WERI-Rb-1 (cell line): ENCODE data around the gene STAT5B.

Source experiments
- DNase-seq: peaks from one replicate; pipeline ENCODE4 v3.0.0-alpha.2; 2020
- H3K27ac ChIP-seq: fragments of 250-450 bp; sonication (Bioruptor Pico); 2 replicates; pipeline ENCODE4 v1.5.1; 2020; ENCODE audit warnings: mild to moderate bottlenecking, moderate library complexity
- H3K27me3 ChIP-seq: fragments of 250-450 bp; sonication (Bioruptor Pico); 2 replicates; pipeline ENCODE4 v1.5.1; 2021; ENCODE audit warnings: mild to moderate bottlenecking, low read depth, moderate library complexity; ENCODE audit not compliant: insufficient read depth, severe bottlenecking
- H3K36me3 ChIP-seq: fragments of 250-450 bp; sonication (Bioruptor Pico); 2 replicates; pipeline ENCODE4 v1.5.1; 2020; ENCODE audit warnings: mild to moderate bottlenecking, moderate library complexity
- H3K4me3 ChIP-seq: 2 replicates; pipeline ENCODE4 v1.5.1; 2011; ENCODE audit warnings: low read depth, mild to moderate bottlenecking, control low read depth, low read length
- H3K9me3 ChIP-seq: fragments of 250-450 bp; sonication (Bioruptor Pico); 2 replicates; pipeline ENCODE4 v1.5.1; 2021; ENCODE audit warnings: mild to moderate bottlenecking, moderate library complexity; ENCODE audit not compliant: severe bottlenecking
- CTCF ChIP-seq: IDR thresholded peaks from 2 replicates; pipeline ENCODE4 v1.5.1; 2011; ENCODE audit warnings: low read depth, mild to moderate bottlenecking, control low read depth, inconsistent platforms, low read length

Gene STAT5B

GRCh38 chr17:42287977-42288802 is 12.0 kb upstream of the STAT5B start, which contains the start of gene STAT5A:
STAT5A (plus strand) TSS chr17:42288498; CDS start chr17:42289412, 914 bp downstream.
- no peak within 1 kb of the TSS for H3K27ac ChIP-seq
- H3K9me3 ChIP-seq: no peaks in the 10 kb centered on the region
- DNase-seq: no peak
- no peaks in the 10 kb centered on the region for H3K27me3 ChIP-seq
- TF ChIP-seq CTCF: no peak
- H3K4me3 ChIP-seq: no peak within 1 kb of the TSS
- no peaks in the 10 kb centered on the region for H3K36me3 ChIP-seq

GRCh38 chr17:42287305-42287976 is 11.2 kb upstream of the STAT5B start:
- Histone ChIP-seq H3K36me3 (no peaks in the 10 kb centered on the region), H3K27ac (no peak overlapping the region)
- peak; percentile 6 for DNase-seq

GRCh38 chr17:42286411-42287221 is 10.4 kb upstream of the STAT5B start:
- H3K27me3 ChIP-seq: no peaks in the 10 kb centered on the region
- no peak overlapping the region for H3K4me3 ChIP-seq
- H3K9me3 ChIP-seq: no peaks in the 10 kb centered on the region
- no peak overlapping the region for H3K27ac ChIP-seq
- no peak for TF ChIP-seq CTCF
- H3K36me3 ChIP-seq: no peaks in the 10 kb centered on the region
- DNase-seq: peak; percentile 5

More at GRCh38 chr17:42287305-42287976, 11.2 kb upstream of the STAT5B start:
- no peaks in the 10 kb centered on the region for H3K9me3 ChIP-seq
- no peaks in the 10 kb centered on the region for H3K27me3 ChIP-seq
- TF ChIP-seq CTCF: no peak
- H3K4me3 ChIP-seq: no peak overlapping the region

GRCh38 chr17:42285346-42286050 is 9.3 kb upstream of the STAT5B start:
- Histone ChIP-seq H3K27ac (no peak overlapping the region), H3K36me3 (no peaks in the 10 kb centered on the region), H3K9me3 (no peaks in the 10 kb centered on the region), H3K4me3 (no peak overlapping the region), H3K27me3 (no peaks in the 10 kb centered on the region)
- DNase-seq: peak; percentile 4
- TF ChIP-seq CTCF: no peak

GRCh38 chr17:42284566-42284965 is 8.4 kb upstream of the STAT5B start:
- Histone ChIP-seq H3K27me3 (no peaks in the 10 kb centered on the region), H3K9me3 (no peaks in the 10 kb centered on the region), H3K4me3 (no peak overlapping the region), H3K36me3 (no peaks in the 10 kb centered on the region), H3K27ac (no peak overlapping the region)
- DNase-seq: peak; percentile 35
- no peak for TF ChIP-seq CTCF
